HG03064 (cell line): ENCODE results near the gene ERC2.
"Not testable (repeated sequence)": the region's sequence is repeated elsewhere in the genome, so short reads cannot be mapped to it uniquely, and the experiment has no call there.

Source experiments
- ATAC-seq: cut with Tn5 transposase; IDR thresholded peaks from one replicate; pipeline ENCODE4 v1.9.1; 2021; ENCODE audit warnings: low read depth; ENCODE audit not compliant: unreplicated experiment

The ERC2 gene

DNA sequence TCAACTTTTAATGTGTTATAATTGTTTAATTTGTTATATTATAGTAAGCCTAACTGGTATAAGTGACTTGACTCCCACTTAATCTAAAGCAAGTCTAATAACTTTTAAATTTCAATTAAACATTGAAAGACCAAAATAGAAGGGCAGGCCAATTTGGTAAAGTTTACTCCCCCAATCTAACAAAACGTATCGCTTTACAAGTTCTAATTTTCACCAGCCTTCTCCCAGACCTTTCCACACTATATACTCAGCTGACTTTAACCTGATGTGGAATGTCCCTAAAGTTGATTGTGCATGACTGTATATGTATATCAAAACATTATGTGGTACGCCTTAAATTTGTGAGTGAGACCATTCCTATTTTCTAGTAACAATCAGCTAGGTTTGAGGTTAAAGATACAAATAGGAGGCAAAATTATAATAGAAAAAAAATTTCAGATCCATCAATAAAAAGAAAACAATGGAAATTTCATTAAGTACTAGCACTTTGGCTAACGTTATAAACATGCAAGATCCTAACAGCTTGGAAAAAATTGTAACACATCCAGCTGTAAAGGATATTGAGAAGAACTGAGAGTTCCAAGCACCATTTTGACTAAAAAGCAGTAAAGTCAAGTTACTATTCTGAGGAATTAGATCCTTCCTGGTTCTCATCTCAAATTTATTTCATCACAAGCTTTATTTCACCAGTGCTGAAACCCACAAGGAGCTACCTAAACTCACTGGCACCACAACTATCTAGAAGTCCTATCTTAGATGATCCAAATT lies 199.5 kb downstream of the ERC2 start:
- no peak for ATAC-seq

DNA sequence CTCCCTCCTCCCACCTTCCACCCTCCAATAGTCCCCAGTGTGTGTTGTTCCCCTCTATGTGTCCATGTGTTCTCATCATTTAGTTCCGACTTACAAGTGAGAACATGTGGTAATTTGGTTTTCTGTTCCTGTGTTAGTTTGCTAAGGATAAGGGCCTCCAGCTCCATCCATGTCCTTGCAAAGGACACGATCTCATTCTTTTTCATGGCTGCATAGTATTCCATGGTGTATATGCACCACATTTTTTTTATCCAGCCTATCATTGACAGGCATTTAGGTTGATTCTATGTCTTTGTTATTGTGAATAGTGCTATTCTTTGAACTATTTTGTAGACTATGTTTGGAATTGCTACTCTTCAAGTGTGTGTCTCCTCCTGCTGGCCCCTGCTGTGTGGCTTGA lies 206.4 kb downstream of the ERC2 start:
- ATAC-seq: not testable (repeated sequence)

DNA sequence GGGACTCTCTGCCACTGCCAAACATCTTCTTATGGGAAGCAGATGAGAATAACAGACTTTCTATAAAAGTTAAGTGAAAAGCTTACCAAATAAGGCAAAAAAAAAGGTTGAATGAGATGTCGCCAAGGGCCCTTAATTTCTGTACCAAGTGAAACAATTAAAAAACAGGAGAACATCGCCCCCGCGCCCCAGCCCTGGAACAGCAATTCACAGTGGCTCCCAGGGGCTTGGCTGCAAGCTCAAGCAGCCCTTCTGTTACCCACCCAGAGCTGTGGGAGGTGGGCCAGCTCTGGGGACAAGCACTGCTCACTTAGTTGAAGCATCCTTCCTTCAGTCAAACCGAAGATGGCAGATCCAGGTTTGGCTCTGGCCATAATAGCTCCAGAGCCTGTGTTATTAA lies 208.0 kb downstream of the ERC2 start:
- no peak for ATAC-seq

DNA sequence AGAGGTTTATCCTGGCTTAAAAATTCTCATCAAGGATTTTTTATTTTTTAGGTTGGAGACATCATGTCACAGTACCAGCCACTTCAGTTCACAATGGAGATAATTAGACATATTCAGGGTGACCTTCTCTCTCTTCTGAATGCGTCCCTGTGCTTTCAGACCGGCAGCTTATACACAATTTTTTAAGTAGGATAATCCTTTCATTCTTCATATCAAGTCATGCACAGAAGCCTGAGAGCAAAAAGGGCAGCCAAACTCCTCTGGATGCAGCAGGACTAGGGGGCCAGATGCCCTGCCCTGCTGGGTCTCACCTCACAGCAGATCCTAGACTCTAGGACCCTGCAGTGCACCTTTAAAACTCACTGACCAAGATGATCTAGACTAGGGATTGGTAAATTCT lies 210.4 kb downstream of the ERC2 start:
- no peak for ATAC-seq

DNA sequence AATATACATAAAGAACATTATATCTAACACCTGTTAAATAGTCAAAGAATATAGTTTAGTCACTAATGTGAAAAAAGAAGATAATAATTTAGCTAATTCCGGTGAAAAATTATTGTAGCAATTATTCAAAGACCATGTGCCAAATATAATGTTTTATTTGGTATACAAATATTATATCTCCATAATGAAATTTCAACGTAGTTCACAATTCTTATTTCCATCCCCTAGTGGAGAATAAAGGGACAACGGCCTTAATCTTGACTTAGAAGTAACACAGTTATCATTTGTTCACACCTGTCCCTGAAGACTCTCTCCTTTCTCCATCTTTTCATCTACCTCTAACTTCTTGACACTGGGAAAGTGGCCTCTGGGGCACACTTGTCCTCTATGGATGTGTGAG lies 213.4 kb downstream of the ERC2 start:
- ATAC-seq: no peak

DNA sequence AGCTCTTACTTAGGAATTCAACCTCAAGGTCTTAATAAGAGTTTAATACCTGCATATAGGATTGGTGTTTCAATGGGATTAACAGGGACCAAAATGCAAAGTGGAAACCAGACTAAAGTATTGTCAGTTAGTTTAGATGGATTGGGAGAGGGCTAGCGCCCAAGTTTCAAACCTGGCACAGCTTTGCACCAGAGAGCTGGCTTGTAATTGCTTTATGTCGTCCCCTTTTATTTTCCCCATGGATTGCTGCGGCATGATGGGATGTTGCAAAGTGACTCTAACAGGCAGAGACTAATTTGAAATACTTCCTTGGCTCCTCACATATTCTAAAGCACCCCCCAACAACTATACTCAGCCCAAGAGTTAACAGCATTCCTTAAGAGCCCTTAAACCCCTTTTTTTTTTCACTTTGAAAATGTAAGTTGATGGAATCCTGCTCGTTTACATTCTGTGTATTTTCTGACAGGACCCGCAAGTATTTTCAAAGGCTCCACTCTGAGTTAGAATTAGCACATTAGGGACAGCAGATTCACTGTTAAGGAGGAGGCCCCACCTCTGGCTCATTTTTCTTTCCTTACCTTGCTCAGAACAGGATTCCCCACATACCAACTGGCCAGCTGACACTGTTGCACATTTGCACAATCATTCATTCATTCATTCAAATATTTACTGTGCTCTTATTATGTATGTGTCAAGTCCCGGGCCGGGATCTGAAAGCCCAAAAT lies 214.2 kb downstream of the ERC2 start:
- ATAC-seq: no peak

DNA sequence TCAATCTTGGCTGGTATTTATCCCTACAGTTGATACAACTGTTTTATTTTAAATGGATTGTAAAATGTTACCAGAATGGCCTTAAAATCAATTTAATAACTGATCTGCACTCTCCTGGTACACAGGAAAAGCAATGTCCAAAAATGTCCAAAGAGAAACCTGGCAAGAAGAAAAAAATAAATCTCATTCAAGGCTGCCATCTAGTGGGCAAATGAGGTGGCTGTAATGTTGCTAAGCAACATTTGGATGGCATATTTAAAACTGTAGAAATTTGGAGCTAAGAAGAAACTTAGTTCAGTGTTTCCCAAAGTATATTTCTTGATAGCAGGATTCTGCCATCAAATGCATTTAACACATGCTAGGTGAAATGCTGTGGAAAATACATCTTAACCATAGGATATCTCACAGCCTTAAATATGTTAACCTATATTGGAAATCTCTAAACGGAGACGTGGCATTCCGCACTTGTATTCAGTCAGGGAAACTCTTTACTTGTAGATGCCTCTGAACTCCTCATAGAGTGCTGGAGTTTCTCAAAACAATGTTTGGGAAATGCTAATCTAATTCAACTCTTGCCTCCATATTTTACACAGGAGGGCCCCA lies 216.8 kb downstream of the ERC2 start:
- no peak for ATAC-seq

DNA sequence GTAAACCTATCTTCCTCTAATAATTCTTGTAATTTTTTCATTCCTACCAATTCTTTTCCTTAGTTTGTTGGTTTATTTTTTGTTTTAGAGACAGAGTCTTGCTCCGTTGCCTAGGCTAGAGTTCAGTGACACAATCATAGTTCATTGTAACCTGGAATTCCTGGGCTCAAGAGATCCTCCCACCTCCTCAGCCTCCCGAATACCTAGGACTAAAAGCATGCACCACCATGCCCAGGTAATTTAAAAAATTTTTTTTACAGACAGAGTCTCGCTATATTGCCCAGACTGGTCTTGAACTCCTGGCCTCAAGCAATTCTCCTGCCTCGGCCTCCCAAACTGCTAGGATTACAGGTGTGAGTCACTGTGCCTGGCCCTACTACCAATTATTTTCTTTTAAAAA lies 220.2 kb downstream of the ERC2 start:
- ATAC-seq: no peak

DNA sequence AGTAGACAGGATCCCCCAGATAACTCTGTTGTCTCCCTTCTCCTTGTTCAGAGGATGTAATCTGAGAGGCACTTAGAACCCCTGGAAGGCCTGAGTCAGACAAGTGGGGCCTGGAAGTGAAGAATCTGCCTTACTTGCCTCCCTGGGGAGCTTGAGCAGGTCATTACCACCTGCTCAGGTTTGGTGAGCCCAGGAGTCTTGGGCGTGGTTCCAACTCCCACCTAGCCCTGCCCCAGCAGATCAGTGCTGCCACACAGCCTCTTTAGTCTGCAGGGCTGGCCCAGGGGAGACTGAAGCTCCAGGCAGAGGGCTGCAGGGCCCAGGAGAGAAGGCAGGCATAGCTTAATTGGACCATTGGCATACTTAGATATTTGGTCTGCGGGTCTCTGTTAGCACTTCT lies 230.0 kb downstream of the ERC2 start:
- no peak for ATAC-seq

DNA sequence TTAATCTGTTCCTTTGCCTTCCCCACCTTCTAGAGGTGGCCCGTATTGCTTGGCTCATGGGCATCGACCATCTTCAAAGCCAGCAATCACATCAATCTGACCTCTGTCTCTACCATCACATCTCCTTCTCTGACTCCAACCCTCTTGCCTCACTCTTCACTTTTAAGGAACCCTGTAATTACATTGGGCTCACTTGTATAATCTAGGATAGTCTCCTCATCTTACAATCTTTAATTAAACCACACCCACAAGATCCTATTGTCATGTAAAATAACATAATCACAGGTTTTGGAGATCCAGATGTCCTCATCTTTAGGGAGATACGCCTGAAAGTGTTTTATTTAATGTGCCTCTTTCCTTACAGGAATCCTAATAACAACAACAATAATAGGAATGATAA lies 234.5 kb downstream of the ERC2 start:
- ATAC-seq: no peak

DNA sequence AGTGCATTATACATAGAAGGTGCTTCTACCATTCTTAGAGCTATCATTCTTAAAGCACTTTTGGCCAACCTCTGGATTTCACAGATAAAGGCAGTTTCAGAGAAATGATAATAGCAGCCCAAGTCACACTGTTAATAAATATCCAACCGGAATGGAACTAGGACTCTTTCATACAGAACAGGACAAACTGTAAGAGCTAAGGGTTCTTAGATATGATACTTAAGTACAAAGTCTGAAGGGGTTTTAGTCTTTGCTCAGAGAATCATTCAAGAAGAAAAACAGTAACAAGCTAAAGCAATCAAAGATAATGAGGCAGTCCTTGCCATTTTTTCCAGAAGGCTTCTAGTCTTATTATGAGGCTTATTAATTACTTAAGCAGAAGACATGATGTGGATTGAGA lies 239.0 kb downstream of the ERC2 start:
- ATAC-seq: no peak

DNA sequence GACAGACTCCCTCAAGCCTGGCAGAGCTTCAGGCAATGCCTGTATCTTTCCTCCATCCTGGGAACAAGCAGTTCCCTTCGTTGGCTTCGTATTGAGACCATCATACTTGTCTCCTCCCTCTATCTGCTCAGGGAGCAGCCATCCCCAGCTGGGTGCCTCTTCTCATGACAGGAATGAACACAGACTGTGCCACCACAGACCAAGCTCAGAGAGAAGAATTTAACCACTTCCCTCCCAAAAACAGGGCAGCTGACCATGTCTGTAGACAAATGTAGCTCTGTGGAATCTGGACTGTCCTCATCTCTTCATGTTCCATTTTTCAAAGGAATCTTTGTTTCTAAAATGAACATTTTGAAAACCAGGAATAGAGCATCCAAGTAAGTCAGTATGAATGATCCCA lies 245.4 kb downstream of the ERC2 start:
- ATAC-seq: no peak

DNA sequence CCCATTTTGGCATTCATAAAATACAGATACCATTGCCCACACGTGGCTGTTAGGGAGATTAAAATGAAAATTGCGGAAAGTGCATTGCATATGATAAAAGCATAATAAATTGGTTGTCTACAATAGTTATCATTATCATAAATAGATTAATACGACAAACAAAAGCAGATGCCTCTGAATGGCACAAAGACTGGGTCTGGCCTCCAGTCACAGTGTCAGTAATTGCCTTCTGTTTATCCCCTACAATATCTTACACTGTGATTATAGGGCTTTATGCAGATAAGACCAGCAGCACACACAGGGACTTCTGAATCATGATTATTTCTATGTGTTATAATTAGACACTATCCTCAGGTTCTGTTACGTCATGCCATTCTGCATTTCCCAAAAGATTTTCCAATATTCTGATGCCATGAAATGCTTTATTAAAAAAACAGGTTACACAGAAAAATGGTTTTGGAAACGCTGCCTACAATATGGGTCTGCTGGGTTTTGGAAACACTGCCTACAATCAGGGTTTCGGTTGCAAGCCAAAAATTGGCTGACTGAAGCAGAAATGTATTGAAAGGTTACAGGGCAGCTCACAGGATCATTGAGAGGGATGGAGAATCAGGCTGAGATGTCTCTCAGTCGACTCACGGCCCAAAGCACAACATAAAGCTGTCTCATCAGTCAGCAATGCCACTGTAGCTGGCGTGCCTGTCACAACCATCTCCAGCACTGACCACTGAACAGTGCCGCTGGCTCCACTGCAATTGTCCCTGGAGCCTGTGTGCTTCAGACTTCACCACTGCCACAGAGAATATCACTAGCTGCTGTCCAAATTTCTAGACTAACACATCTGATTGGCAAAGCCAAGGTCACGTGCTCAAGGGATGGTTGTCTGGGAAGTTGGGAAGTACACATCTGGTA lies 248.1 kb downstream of the ERC2 start:
- ATAC-seq: no peak

DNA sequence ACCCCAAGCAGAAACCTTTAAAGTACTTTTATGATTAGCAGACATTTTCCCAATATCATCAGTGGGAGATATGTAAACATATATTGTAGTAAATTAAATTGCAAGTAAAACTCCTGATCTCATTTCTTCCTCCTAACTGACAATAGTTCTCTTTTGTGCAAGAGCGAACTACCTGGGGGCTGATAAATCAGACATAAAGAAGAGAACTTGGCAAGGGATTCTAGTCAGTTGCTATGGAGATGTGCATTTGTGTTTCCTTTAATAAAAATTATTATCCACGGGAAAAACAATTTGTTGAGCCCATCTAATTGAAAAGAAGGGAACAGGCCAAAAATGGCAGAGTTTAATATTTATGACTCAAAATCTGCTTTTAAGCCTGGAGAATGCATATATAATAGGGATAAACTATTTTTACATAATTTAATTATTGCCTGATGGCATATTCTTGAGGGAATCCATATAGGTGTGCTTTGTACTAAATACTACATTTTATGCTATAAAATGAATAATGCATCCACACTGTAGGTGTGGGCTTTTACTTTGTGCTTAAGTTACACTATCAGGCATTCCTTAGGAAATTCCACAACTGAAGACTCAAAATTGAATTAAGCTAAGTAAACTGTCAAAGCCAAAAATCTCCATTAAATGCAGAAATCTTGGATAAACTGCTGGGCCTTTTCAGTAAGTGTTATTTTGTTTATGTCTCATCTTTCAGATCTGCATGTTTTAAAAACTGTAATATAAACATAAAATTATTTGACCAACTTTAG lies 258.1 kb downstream of the ERC2 start:
- no peak for ATAC-seq

DNA sequence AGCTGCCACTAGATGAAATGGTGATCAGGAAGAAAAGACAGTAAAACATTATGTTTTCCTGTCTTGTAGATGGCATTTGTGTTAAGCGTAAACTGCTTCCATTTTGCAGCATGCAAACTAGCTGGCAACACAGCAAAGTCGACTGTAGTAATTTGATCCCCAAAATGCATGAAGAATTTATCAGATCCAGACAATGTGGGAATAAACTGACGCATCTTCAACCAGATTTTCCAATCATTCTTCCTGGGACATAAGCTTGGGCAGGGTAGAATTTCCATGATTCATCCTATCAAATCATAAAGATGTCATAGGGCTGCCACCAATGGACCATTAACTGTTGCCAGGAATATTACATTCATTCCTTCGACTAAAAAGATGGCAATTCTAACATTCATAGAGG lies 260.3 kb downstream of the ERC2 start:
- ATAC-seq: no peak

DNA sequence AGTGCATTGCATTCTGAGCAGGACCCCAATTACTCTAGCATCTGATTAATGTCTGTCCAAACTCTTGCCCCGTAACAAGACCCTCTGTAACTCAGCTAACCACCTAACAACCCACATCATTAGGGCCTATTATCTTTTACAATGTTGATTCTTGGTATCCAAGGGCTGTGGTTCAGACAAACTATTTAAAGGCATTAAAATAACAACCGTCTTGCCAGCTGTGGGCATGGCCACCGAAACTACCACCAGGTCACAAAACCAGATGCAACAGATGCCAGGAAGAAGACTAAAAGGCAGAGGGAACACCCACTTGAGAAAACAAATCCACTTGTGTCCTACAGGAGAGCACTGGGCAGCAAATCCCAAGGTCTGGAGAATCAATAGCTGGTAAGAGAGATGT lies 262.9 kb downstream of the ERC2 start:
- ATAC-seq: no peak

DNA sequence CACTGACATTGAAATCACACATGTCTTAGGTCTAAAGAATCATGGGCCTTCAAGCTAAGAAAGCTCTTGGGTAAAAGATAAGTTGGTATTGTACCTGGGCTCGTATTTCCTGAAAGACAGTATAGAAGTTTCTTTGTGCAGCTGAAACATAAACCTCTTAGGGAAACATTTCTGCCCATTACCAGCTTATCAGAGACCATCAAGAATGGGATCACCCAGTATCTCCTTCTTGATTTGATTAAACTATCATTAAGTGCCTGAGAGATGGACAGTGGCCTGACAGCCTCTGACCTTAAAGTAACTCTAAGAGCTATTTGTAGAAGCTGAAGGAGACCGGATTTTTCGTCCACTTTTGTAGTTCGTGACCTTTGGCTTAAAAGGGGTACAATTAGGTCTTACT lies 265.3 kb downstream of the ERC2 start:
- ATAC-seq: no peak

DNA sequence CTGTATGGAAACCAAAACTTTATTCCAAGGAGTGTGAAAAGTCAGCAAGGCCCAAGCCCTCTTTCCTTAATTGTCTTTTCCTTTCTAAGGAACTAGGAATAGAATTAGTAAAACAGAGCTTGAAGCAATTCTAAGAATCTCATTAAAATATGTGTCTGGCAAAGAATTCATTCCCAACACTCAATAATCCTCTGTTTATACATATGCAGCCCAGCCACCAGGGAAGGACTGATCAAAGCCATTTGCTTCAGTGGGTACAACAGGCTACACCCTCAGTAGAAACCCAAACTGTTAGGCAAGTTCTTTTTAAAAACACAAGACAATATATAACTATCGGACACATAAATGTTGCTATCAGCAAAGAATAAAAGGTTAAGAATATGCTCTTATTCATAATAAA lies 266.9 kb downstream of the ERC2 start:
- no peak for ATAC-seq

DNA sequence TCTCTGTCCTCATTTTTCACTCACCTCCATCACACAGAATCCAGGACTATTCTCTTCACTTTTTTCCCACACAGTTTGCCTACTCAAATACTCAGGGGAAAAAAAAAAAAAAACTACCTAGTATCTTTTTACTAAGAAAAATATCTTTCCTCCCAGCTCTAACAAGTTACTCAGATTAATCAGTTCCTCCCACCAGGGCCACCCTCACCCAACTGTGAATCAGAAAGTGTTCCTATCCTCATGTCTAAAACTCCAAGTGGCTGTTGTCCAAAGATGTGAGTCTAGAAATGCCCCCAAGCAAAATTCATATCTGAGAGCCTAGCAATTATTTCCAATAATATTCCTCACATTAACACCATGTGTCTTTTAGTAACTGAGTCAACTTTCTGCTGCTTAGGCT lies 268.0 kb downstream of the ERC2 start:
- no peak for ATAC-seq

DNA sequence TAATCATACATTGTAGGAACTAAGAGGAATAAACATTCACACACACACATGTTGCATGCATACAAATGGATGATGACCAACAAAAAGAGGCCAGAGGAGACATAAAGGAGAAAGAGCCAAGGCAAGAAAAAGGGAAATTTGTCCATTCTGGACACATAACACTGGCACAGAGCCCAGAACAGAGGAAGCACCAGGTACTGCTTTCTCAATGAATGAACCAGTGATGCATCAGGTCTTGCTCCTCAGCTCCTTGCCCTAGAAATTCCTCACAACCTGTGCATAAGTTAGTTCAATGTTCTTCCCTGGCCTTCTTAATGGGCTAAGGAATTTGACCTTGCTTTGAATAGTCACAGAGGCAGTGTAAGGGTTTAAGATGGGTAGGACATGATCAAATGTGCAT lies 270.3 kb downstream of the ERC2 start:
- no peak for ATAC-seq
